Endothelial cell of umbilical vein (primary cell): Measurements from ENCODE around the gene GSTO1. TPM values are rescaled to one million over a fixed set of nuclear protein-coding genes. Genes with fewer than 3 reads are reported as not detected.

Source experiments
- BruUV-seq: library from RNA; stranded (reverse); fragments of 400-500 nt; replicated peaks from 2 replicates; lab custom pipeline; 2021; lab: Mats Ljungman, UMichigan
- CTCF ChIA-PET: fragments of 300-600, 350-600 bp; sonication (Branson Sonifier 250); formaldehyde crosslinking; loops from one replicate; lab custom pipeline; 2021; ENCODE audit warnings: antibody characterized with exemption, inconsistent platforms; lab: Charles Lee
- POLR2A ChIA-PET: fragments of 300-600, 350-600 bp; sonication (Branson Sonifier 250); formaldehyde crosslinking; loops from one replicate; lab custom pipeline; 2021; ENCODE audit warnings: antibody characterized with exemption, inconsistent platforms; lab: Charles Lee
- DNase-seq: peaks from one replicate; pipeline ENCODE4 v3.0.0-alpha.2; 2011; ENCODE audit warnings: low read depth, low spot score
- FAIRE-seq: peaks from 2 replicates; lab custom pipeline; 2011; peaks lifted over from hg19 to GRCh38; lab: Jason Lieb, UNC
- H2AFZ ChIP-seq: 2 replicates; pipeline ENCODE4 v1.6.0; 2012; ENCODE audit warnings: low read depth, low read length, control low read depth, inconsistent platforms
- H3K27ac ChIP-seq: 2 replicates; pipeline ENCODE4 v1.5.1; 2011; ENCODE audit warnings: low read depth, mild to moderate bottlenecking, control low read depth, low read length, moderate library complexity; ENCODE audit not compliant: insufficient read depth
- H3K27me3 ChIP-seq, 2 experiments: 2 replicates each; pipeline versions ENCODE4 v1.6.0 to v1.6.1; 2011; ENCODE audit warnings: low read length in 2 of 2, mixed read lengths in 1 of 2; ENCODE audit not compliant: control insufficient read depth in 2 of 2, insufficient read depth in 2 of 2
- H3K36me3 ChIP-seq, 2 experiments: 2 replicates in 1 of 2; 3 replicates in 1 of 2; pipeline ENCODE4 v1.5.1; 2011; ENCODE audit warnings: low read length in 2 of 2, mild to moderate bottlenecking in 1 of 2, moderate library complexity in 1 of 2; ENCODE audit not compliant: control insufficient read depth in 2 of 2, insufficient read depth in 2 of 2; ENCODE audit errors: extremely low read depth in 1 of 2
- H3K4me1 ChIP-seq: 3 replicates; pipeline ENCODE4 v1.5.1; 2011; ENCODE audit warnings: mild to moderate bottlenecking, low read length; ENCODE audit not compliant: control insufficient read depth, insufficient read depth; ENCODE audit errors: extremely low read depth
- H3K4me2 ChIP-seq: 2 replicates; pipeline ENCODE4 v1.6.1; 2011; ENCODE audit warnings: low read length, control low read depth, mixed read lengths; ENCODE audit not compliant: insufficient read depth
- H3K4me3 ChIP-seq, 3 experiments: fragments of 200-600 bp in 1 of 3; sonication (generic), shearing (Covaris generic) in 1 of 3; replicated peaks in 1 of 3; 2 replicates each; pipeline ENCODE4 v1.5.1; 2011 to 2016; ENCODE audit warnings: control low read depth in 3 of 3, low read length in 3 of 3, mild to moderate bottlenecking in 2 of 3, inconsistent platforms in 1 of 3, low read depth in 1 of 3, moderate library complexity in 1 of 3; ENCODE audit not compliant: insufficient read depth in 1 of 3
- H3K79me2 ChIP-seq: 2 replicates; pipeline ENCODE4 v1.6.0; 2012; ENCODE audit warnings: low read length, inconsistent platforms; ENCODE audit not compliant: control insufficient read depth, insufficient read depth
- H3K9ac ChIP-seq: replicated peaks from 2 replicates; pipeline ENCODE3; 2011; ENCODE audit warnings: low read length, control low read depth; ENCODE audit not compliant: insufficient read depth; ENCODE audit errors: extremely low read depth
- H3K9me1 ChIP-seq: replicated peaks from 3 replicates; pipeline ENCODE4 v1.6.0; 2011; ENCODE audit warnings: mild to moderate bottlenecking, low read length; ENCODE audit not compliant: control insufficient read depth, insufficient read depth; ENCODE audit errors: extremely low read depth
- H3K9me3 ChIP-seq: replicated peaks from 2 replicates; pipeline ENCODE4 v1.5.1; 2012; ENCODE audit warnings: low read length, inconsistent platforms; ENCODE audit not compliant: control insufficient read depth, insufficient read depth
- H4K20me1 ChIP-seq: replicated peaks from 2 replicates; pipeline ENCODE3; 2011; ENCODE audit warnings: mild to moderate bottlenecking, low read length; ENCODE audit not compliant: control insufficient read depth, insufficient read depth; ENCODE audit errors: extremely low read depth
- GATA2 ChIP-seq: IDR thresholded peaks from 2 replicates; pipeline ENCODE4 v1.7.0; 2011; ENCODE audit warnings: low read depth, mild to moderate bottlenecking, moderate library complexity, mixed read lengths, low read length; ENCODE audit not compliant: insufficient read length, insufficient read depth
- JUN ChIP-seq: IDR thresholded peaks from 2 replicates; pipeline ENCODE4 v1.6.1; 2011; ENCODE audit warnings: borderline replicate concordance, low read depth; ENCODE audit not compliant: insufficient read length, insufficient read depth
- dilution Hi-C: fragments of 300-500 bp; cut with MboI; formaldehyde crosslinking; loops from one replicate; pipeline ENCODE4 v1.15.0; 2019; ENCODE audit warnings: low sequenced_read_pairs; ENCODE audit not compliant: extremely low pct_ligation_motif_present
- intact Hi-C: fragments of 100-400 bp; cut with micrococcal nuclease; formaldehyde crosslinking; loops from one replicate; pipeline ENCODE4 v1.10.0; 2022
- polyA plus RNA-seq, 4 experiments: library from polyadenylated mRNA; depleted of rRNA in 3 of 4; stranded (reverse) in 3 of 4; unstranded in 1 of 4; fragments of >200 nt; gene quantifications; 2 replicates each; pipeline versions ENCODE4 v1.2.1 to v1.2.3, GENCODE V29; 2011 to 2012; ENCODE audit warnings: missing spikeins in 1 of 4
- total RNA-seq: library from RNA; stranded (reverse); gene quantifications from 2 replicates; pipeline ENCODE4 v1.2.3, GENCODE V29; 2021
- TF ChIP-seq, protein P1 (sequence below), 2 donors: IDR thresholded peaks; 1 replicate in 1 of 2; 2 replicates in 1 of 2; pipeline ENCODE4 v1.5.1; 2011; ENCODE audit warnings: low read length in 2 of 2, mild to moderate bottlenecking in 2 of 2, moderate library complexity in 2 of 2, control low read depth in 1 of 2, inconsistent platforms in 1 of 2, low read depth in 1 of 2; ENCODE audit not compliant: insufficient read depth in 1 of 2; ENCODE audit errors: extremely low read depth in 1 of 2

GSTO1 gene
- total and polyA plus RNA-seq, 2 donors (not counting 3 experiments of a cell fraction or from before 2014, with no cell fraction given), result 124 to 211 TPM

DNA sequence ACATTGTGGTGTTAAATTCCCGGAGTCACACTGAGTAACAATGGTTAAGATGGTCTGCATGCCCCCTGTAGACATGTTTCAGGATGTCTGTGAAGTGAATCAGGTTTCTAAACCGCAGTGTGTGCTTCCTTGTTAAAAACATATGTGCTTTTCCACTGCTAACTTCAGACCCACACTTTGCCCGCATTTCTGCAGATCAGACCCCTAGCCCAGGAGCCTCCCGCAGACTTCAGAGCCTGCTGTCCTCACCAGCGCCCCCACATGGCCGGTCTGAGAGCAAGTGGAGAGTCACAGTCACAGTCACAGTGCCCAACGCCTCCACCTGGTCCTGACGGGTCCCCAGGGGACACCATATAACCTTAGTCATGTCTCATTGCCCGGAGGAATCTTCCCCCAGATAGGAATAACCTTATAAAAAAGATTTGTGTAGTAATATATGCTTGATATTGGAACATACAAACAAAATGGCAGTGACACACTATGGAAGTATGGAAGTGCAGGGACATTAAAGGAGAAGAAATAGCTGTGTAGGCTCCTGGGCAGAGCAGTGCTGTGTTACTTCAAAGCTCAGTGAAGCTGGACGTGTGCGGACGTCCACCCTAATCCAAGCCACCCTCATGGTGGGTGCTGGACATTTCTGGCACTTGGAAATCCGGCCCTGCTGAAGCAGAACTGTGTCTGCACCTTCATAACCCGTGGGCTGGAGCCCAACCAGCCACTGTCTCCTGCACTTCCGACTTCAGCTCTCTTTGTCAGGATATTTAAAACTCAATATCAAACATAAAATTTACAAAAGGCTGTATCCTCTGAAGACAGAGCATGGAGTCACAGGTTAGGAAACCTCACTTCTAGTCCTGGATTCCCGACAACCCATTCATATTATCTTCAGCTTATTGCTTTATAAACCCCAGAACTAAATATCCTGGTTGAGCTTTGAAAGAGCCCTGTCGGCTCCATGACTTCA, 43.3 kb downstream of the GSTO1 start:
- no peak for TF ChIP-seq JUN
- TF ChIP-seq GATA2, result no peak
- TF ChIP-seq, protein P1, sequence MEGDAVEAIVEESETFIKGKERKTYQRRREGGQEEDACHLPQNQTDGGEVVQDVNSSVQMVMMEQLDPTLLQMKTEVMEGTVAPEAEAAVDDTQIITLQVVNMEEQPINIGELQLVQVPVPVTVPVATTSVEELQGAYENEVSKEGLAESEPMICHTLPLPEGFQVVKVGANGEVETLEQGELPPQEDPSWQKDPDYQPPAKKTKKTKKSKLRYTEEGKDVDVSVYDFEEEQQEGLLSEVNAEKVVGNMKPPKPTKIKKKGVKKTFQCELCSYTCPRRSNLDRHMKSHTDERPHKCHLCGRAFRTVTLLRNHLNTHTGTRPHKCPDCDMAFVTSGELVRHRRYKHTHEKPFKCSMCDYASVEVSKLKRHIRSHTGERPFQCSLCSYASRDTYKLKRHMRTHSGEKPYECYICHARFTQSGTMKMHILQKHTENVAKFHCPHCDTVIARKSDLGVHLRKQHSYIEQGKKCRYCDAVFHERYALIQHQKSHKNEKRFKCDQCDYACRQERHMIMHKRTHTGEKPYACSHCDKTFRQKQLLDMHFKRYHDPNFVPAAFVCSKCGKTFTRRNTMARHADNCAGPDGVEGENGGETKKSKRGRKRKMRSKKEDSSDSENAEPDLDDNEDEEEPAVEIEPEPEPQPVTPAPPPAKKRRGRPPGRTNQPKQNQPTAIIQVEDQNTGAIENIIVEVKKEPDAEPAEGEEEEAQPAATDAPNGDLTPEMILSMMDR (IDR thresholded peaks at IDR 0.05; ENCODE audit: extremely low read depth in 1 of 2, insufficient read depth in 1 of 2, low read depth in 1 of 2, low read length in 2 of 2), result peak; percentile 57 to 61
- H3K4me1 ChIP-seq, result peaks cover 40% of the 10 kb centered on the region
- intact Hi-C loops (no loop called here), dilution Hi-C loops (no loop called here)
- no TSS peak for BruUV-seq
- POLR2A ChIA-PET, result no interaction called here
- FAIRE-seq (no peak), DNase-seq (no peak)
- no peaks in the 10 kb centered on the region for H3K27me3 ChIP-seq
- no peak overlapping the region for H3K27ac ChIP-seq
- H3K4me2 ChIP-seq, result no peak overlapping the region
- H3K4me3 ChIP-seq, result no peak overlapping the region
- H3K9ac ChIP-seq, result no peak overlapping the region
- no peak overlapping the region for H2AFZ ChIP-seq
- no peaks in the 10 kb centered on the region for H3K9me3 ChIP-seq
- no peaks in the 10 kb centered on the region for H3K79me2 ChIP-seq
- H3K9me1 ChIP-seq, result no peaks in the 10 kb centered on the region
- no peaks in the 10 kb centered on the region for H4K20me1 ChIP-seq
- CTCF ChIA-PET, result interaction anchor here (1.1 to 8.8 kb wide), 10 partner anchors 7 to 410 kb away, joined by 3 to 136 read pairs (median 11); partner anchors contain the start of genes CFAP58 and ITPRIP
- H3K36me3 ChIP-seq, result no peaks in the 10 kb centered on the region
